ENCODE results near the gene SMIM43.

DNA sequence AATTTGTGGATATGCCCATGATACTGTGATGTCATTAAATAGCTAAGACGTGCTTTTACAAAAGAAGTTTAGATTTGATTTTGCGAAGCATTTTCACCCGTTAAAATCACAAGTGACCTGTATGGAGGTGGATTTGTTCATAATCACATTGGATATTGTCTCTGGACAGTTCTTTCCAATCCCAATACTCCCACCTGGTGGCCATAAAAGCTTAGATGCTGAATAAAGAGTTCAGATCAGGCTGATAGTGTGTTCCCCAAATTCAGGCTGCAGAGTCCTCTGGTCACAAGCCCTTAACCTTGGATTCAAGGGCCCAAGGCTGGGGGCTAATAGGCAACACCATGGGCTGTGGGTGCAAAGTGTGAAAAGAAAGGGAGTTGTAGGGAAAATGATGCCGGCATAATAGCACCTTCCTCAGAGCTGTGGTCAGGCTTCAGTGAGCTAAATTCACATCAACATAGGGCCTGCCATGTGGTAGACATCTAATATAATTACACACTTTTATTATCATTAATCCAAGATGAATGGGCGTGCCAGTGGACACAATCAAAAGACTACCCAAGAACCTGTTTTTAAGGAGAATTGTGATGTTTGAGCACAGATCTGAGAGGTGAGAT is 28.1 kb downstream of the SMIM43 start:
- no peak for TF ChIP-seq EZH2 (IDR thresholded peaks at IDR 0.05)
- TF ChIP-seq POLR2AphosphoS5 (IDR thresholded peaks at IDR 0.05; ENCODE audit: borderline replicate concordance, low read depth, low read length): no peak

All from SK-N-MC (cell line).